GM19193 (cell line): Measurements from ENCODE around the gene DNER.

Experiments
- POLR2A ChIP-seq: IDR thresholded peaks from 4 replicates; pipeline ENCODE4 v1.6.1; 2011; ENCODE audit not compliant: insufficient read depth, insufficient read length; ENCODE audit errors: extremely low read depth

Gene DNER

DNA sequence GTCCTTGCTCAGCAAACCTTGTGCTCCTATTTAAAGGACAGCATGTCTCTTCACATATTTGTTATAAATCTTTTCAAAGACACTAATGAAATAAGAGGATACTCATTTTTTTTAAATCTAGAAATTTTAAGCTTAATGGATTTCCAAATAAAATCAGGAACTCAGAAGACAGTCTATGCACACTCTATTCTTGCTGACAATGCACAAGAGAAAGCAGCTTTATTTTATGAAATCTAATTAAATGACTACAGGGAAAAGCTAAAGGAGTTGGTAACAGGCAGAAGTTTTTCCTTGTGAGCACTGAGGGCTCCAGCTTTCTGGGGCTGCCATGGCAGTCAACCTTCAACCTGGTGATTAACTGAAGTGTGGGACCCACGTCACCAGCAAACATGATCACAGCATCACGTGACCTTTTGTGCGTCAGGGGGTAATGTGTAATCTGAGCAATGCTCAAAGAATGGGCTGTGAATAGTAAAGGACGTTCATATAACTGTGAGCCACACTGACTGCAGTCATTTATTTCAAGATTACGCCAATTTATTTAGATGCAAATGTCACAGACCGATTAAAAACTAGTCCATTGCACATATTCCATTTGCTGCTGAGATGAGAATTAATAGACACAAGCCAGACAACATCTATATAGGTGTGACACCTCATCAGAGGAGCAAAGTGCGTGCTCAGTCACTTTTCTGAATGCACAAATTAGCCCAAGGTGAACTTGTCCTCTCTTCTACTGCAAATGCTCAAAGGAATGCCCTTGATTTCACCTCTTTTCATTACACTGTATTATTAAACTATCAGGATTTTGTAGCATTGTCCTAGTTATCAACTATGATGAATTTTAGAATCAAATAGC lies 11.6 kb upstream of the DNER start:
- no peak for TF ChIP-seq POLR2A

DNA sequence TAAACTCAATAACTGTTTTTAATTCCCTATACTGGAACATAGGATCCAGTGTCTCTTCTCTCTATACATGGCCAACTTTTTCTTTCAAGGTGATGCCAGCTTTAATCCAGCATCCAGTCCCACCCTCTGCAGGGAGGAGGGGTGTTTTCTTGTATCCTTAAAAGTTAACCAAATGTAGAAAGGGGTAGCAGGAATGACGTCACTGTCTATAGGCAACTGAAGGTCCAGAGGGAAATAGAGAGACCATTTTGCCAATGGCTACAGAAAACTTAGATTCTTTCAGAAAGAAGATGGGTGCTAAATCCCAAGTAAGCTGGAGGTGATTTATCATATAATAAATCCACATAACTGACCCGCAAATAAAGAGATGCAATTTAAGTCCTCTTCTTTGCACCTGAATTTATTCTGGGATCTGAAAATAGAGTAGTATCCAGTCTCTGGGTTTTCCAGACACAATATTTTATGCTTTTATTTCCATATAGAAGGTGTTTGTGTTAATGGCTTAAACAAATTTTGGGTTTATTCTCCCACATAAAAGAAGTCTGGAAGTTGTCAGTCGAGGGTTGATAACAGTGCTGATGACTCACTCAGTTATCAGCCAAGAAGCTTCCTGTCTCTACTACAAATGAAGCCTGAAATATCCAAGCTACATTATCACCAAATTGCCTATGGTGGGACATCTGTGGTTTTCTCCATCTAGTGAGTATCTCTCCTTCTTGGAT lies 5.7 kb upstream of the DNER start:
- no peak for TF ChIP-seq POLR2A

DNA sequence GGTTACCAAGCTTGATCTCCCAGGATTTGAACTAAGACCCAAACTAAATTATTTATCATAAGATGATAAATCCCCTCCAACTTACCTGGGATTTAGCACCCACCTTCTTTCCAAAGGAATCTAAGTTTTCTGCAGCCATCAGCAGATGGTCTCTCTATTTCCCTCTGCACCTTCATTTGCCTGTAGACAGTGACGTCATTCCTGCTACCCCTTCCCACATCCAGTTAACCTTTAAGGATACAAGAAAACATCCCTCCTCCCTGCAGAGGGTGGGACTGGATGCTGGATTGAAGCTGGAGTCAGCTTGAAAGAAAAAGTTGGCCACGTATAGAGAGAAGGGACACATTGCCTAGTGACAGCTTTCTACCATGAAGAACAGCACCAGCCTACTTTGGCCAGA lies 3.7 kb upstream of the DNER start:
- no peak for TF ChIP-seq POLR2A

DNA sequence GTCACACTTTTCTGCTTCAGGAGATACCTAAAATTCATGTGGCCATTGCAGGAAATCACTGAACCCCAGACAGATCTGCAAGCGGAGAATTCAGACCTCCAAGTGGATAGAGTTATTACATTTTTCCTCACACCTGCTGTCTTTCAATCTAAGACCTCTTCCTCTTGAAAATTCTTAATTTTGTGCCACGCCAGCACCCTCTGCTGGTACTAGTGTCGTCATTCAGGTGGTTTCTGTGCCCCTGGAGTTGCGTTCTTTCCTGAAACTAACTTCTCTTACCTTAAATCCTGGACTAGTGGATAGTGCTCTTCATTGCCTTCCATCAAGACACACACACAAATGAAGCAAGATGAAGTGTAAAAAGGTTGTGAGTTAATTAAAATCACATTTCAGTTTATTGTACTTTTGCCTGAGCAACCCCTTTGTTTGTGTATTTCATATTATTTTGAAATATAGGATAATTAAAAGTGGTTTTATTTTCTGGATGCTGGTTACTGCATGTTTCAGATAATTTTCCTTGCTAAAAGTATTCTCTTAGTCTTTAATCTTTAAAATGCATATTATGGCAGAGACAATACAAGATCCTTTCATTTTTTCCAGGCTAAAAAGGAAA lies 1.6 kb upstream of the DNER start:
- TF ChIP-seq POLR2A = no peak

DNA sequence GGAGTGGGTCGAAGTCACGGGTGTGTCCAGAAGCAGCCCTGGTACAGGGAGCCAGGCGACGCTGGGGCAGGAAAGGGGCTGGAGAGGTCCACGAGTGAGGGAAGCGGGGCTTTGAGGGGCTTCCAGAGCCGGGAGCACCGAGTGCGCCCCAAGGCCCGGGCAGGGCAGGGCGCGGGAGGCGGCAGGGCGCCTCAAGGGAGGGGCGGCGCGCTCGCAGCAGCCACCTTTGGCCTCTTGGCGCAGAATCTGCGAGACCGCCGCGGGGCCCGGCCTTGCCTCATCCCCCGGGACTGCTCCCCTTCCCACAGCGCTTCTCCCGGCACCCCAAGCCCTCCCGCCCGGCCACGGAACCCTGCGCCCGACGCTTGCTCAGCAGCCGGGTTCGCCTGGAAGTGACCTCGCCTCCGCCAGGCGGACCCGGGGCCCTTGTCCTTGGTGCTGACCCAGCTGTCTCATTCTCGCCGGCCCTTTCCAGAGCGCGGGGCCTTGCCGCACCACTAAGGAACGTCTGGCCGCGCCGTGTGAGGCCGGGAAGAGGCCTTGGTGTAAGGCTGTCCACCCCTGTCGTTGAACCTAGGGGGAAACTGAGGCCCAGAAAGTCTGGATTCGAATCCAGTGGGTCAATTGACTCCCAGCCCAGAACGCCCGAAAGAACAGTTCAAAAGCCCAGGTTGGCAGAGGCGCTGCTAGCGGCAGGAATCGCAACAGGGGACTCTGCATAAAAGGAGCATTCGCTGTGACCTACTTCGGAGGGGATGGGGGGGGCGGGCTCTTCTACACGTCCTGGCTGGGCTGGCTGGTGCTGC lies 584 bp upstream of the DNER start:
- no peak for TF ChIP-seq POLR2A

DNA sequence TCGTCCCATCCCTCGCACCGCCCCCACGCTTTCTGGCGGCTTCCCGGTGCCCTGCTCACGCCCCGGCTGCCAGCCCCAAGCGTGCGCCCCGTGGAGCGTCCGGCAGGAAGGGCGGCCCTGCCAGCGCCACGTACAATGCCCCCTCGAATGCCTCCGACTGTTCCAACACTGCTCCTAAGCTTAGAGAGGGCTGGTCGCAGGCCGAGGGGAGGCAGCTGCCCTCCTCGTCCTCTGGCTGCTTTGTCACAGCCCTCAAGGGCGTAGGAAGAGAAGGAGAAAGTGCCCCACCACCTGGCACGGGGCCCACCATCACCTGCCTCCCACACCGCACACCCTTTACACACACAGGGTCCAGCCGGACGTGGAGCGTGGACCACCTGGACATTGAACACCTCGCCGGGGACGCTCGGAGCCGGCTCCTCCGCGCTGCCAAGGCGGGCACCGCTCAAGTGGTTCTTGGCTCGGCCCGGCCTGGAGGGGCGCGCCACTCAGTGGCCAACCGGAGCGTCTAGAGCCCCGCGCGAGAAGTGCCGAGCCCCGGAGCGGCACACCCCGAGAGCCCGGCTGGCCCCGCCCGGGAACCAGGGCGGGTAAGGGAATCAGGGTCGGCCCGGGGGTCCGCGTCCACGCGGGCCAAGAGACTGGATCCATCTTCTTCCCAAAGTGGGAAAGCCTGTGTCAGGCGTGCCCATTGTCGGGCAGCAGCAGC lies 830 bp downstream of the DNER start:
- TF ChIP-seq POLR2A = no peak

DNA sequence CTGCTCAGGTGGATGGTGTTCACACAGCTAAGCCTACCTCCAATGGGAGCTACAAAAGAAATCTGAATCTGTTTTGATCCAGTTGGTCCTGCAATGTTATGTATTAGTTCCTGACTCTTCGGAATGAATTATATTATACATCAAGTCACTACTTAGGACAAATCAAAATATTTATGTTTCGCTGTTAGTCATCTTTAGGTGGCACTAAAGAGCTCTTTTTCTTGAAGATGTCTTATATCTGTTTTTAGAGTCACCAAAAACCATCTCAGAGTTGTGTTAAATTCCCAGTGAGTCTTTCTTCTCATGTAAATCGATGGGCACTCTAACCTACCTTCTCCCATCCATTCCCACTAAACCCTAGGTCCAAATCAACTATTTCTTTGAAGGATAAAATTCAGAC lies 2.2 kb downstream of the DNER start:
- TF ChIP-seq POLR2A = no peak

DNA sequence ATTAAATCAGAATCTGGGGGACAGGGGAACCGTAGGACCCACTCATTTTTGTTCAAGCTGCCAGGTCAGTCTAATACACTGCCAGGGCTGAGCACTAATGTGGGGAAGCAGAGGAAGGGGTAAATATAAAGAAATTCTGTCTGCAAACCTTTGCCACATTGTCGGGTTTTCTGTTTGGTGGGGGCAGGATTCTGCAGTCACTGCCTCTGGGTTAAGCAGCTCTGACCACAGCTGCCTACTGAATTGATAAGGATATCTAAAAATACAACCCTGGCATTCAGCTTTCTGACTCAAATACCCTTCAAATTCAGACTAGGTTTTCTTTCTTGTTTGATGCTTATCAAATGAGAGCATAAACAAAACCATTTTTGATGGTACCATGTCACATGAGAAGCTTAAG lies 6.0 kb downstream of the DNER start:
- no peak for TF ChIP-seq POLR2A

DNA sequence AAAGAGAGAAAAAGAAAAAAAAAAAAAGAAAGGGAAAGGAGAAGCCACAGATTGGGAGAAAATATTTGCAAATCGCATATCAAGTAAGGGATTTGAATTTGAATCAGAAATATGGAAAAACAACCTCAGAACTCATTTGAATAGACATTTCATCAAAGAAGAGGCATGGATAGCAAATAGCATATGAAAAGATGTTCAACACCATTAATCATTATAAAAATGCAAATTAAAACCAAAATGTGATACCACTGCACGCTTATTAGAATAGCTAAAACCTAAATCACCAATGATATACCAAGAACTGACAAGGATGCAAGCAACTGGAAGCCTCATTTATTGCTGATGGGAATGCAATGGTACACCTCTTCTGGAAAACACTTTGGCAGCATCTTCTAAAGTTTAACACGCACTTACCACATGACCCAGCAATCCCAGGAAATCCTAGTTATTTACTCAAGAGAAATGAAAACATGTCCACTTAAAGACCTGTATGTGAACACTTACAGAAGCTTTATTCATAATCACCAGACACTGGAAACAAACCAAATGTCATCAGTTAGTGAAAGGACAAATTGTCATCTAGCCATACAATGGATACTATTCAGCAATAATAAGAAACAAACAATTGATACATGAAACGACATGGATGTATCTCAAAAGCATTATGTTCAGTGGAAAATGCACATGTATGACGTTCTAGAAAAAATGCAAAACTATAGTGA lies 10.3 kb downstream of the DNER start:
- TF ChIP-seq POLR2A = no peak

DNA sequence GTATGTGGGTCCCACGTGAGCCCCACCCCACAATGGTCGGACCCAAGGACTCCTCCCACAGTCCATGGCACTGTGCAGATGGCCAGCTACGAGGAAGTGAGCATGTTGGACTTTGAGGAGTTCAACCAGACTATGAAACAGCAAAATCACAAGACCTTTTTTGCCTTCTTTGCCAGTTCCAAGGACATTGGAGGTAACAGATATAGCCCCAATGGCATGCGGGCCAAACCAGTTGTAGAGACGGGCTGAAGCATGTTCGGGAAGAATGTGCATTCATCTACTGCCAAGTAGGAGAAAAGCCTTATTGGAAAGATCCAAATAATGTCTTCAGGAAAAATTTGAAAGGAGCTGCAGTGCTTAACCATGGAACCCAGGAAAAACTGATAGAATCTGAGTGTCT lies 12.6 kb downstream of the DNER start:
- TF ChIP-seq POLR2A = no peak

DNA sequence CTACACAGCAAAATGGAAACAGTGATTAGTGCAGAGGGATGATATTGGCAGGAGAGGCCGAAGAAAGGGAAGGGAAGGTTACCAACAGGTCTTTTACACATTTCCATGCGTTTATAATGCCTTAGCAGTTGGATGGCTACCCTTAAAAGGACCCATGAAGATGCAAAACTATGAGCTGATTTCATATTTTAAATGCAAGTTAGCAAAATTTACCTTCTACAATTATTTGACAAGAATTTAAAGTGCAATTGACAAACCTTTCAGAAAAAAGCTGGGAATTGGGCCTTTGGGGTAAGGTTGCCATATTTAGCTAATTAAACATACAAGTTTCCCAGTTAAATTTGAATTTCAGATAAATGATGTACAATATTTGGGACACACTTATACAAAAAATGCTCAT lies 13.3 kb downstream of the DNER start:
- TF ChIP-seq POLR2A = no peak

DNA sequence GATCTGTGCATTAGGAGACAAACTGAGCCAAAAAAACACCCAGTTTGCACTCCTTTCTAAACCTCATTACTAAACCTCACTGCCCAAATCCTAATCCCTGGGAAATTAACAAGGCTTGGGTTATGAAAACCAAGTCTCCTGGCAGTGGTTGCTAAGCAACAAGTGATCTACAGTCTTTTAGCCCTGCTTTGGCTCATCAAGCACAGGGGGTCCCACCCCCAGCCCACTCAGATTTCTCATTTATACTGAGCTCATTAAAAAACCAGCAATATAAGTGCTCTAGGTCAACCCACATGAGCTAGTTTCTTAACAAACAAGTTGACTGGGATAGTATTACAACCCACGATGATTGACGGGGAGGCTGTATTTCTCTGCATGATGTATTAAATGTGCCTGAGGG lies 18.4 kb downstream of the DNER start:
- no peak for TF ChIP-seq POLR2A

DNA sequence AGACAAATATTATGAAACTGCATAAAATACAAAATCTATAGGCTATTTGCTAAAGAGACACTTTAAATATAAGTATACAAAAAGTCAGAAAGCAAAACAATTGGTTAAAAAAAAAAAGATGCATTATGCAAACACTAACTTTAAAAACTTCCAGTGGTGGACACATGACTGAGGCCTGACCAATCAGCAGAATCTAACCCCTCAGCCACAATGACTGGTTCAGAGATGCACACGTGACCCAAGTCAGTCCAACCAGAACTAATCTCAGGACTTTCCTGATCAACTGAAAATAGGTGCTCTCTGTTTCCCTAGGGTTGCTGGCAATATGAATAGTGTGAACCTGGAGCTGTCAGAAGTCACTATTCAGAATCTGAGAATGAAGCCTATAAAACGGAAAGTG lies 22.7 kb downstream of the DNER start:
- TF ChIP-seq POLR2A = no peak

DNA sequence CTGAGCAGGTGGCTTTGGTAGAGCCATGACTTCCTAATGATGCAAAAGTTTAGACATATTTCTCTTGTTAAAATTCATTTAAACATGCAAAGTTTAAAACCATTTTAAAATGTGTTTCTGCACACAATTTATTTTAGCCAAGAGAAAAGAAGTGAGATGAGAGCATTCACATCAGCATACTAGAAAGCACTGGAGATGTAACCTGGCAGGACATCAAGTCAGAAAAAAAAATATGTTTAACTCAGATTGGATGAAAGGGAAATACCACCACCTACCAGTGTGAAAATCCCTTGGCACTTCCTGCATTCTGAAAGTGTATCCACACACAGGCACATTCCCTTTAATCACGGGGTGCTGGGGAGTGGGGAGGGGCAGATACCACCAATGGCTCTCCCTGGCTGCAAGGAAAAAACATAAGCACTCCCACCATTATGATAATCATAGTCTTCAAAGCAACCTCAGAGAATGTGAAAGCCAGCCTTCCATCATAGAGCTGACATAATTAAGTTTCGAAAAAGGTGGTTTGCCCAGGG lies 25.0 kb downstream of the DNER start:
- no peak for TF ChIP-seq POLR2A

DNA sequence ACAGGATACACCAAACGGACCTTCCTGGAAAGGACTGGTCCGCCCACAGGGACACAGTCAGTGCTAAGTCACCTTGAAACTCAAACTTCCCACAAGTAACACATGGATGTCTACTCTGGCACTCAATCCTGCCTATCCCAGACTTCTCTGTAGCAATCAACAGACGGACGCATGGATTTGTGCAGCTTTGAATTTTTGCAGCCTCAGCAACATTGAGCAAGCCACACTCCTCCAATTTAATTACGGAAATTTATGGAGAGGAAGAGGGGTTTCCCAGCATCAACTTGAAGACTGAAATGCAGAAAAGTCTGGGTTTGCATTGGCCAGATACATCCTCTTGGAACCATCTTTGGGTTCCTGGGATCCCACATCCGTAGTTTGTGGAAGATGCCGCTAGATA lies 26.2 kb downstream of the DNER start:
- TF ChIP-seq POLR2A = no peak
